H9 (cell line): ENCODE measurements around the gene TMEM140. TPM values are rescaled to one million over a fixed set of nuclear protein-coding genes. Genes with fewer than 3 reads are reported as not detected.
"Not testable (repeated sequence)": the region's sequence is repeated elsewhere in the genome, so short reads cannot be mapped to it uniquely, and the experiment has no call there.

Experiments used
- DNase-seq: peaks from one replicate; pipeline ENCODE4 v3.0.0-alpha.2; 2017
- H2AFZ ChIP-seq: one replicate; pipeline ENCODE4 v1.6.1; 2013; ENCODE audit warnings: mild to moderate bottlenecking, low read length, control low read depth, moderate library complexity
- H2AK5ac ChIP-seq: 2 replicates; pipeline ENCODE4 v1.6.1; 2013; ENCODE audit warnings: low read length, control low read depth, mixed read lengths; ENCODE audit not compliant: insufficient read length
- H2BK120ac ChIP-seq: one replicate; pipeline ENCODE4 v1.6.1; 2013; ENCODE audit warnings: low read depth, mild to moderate bottlenecking, low read length, control low read depth, inconsistent platforms; ENCODE audit not compliant: poor library complexity, severe bottlenecking
- H2BK12ac ChIP-seq: 2 replicates; pipeline ENCODE4 v1.6.1; 2013; ENCODE audit warnings: low read length, control low read depth, mixed read lengths, low read depth; ENCODE audit not compliant: insufficient read length
- H2BK15ac ChIP-seq: 2 replicates; pipeline ENCODE4 v1.6.1; 2013; ENCODE audit warnings: low read depth, low read length, control low read depth
- H2BK20ac ChIP-seq: one replicate; pipeline ENCODE4 v1.6.1; 2013; ENCODE audit warnings: low read depth, mild to moderate bottlenecking, low read length, control low read depth, inconsistent platforms; ENCODE audit not compliant: poor library complexity, severe bottlenecking
- H2BK5ac ChIP-seq: 2 replicates; pipeline ENCODE4 v1.6.1; 2013; ENCODE audit warnings: low read length, control low read depth, mixed read lengths; ENCODE audit not compliant: insufficient read length
- H3K14ac ChIP-seq: 2 replicates; pipeline ENCODE4 v1.6.1; 2013; ENCODE audit warnings: low read length, control low read depth; ENCODE audit not compliant: insufficient read depth
- H3K18ac ChIP-seq: 2 replicates; pipeline ENCODE4 v1.6.1; 2013; ENCODE audit warnings: low read depth, mild to moderate bottlenecking, mixed read lengths, low read length, control low read depth; ENCODE audit not compliant: insufficient read length
- H3K23ac ChIP-seq: 2 replicates; pipeline ENCODE4 v1.6.1; 2013; ENCODE audit warnings: low read length, control low read depth, mixed read lengths, low read depth; ENCODE audit not compliant: insufficient read length
- H3K23me2 ChIP-seq: 2 replicates; pipeline ENCODE4 v1.6.1; 2013; ENCODE audit warnings: low read depth, mild to moderate bottlenecking, mixed read lengths, low read length, control low read depth; ENCODE audit not compliant: insufficient read length, poor library complexity, severe bottlenecking
- H3K27ac ChIP-seq: 2 replicates; pipeline ENCODE4 v1.5.1; 2013; ENCODE audit warnings: low read length, control low read depth, mixed read lengths, low read depth; ENCODE audit not compliant: insufficient read length
- H3K27me3 ChIP-seq: 2 replicates; pipeline ENCODE4 v1.6.1; 2013; ENCODE audit warnings: low read length, control low read depth, inconsistent platforms; ENCODE audit not compliant: insufficient read depth
- H3K4ac ChIP-seq: 2 replicates; pipeline ENCODE4 v1.6.1; 2013; ENCODE audit warnings: low read depth, mild to moderate bottlenecking, control low read depth, inconsistent platforms, low read length, moderate library complexity
- H3K4me1 ChIP-seq: 2 replicates; pipeline ENCODE4 v1.6.1; 2013; ENCODE audit warnings: low read length, control low read depth, inconsistent platforms; ENCODE audit not compliant: insufficient read depth
- H3K4me2 ChIP-seq: 2 replicates; pipeline ENCODE4 v1.6.1; 2013; ENCODE audit warnings: low read length, control low read depth, mixed read lengths; ENCODE audit not compliant: insufficient read length, insufficient read depth
- H3K56ac ChIP-seq: 2 replicates; pipeline ENCODE4 v1.6.1; 2013; ENCODE audit warnings: low read depth, mild to moderate bottlenecking, mixed read lengths, low read length, control low read depth; ENCODE audit not compliant: insufficient read length
- H3K79me1 ChIP-seq: 2 replicates; pipeline ENCODE4 v1.6.1; 2013; ENCODE audit warnings: low read depth, mild to moderate bottlenecking, moderate library complexity, low read length, control low read depth, inconsistent platforms; ENCODE audit not compliant: insufficient read depth, poor library complexity, severe bottlenecking
- H3K79me2 ChIP-seq: 2 replicates; pipeline ENCODE4 v1.6.1; 2013; ENCODE audit warnings: low read length, control low read depth, inconsistent platforms; ENCODE audit not compliant: insufficient read depth
- H3K9ac ChIP-seq: 2 replicates; pipeline ENCODE4 v1.6.1; 2013; ENCODE audit warnings: low read length, control low read depth, mixed read lengths; ENCODE audit not compliant: insufficient read length; ENCODE audit errors: extremely low read depth
- H3K9me3 ChIP-seq: one replicate; pipeline ENCODE4 v1.6.1; 2013; ENCODE audit warnings: low read depth, low read length, inconsistent platforms; ENCODE audit not compliant: control insufficient read depth
- H3T11ph ChIP-seq: one replicate; pipeline ENCODE4 v1.6.1; 2013; ENCODE audit warnings: mild to moderate bottlenecking, low read length, control low read depth, inconsistent platforms
- H4K20me1 ChIP-seq: one replicate; pipeline ENCODE4 v1.6.1; 2013; ENCODE audit not compliant: control insufficient read depth, insufficient read length, insufficient read depth
- H4K5ac ChIP-seq: 2 replicates; pipeline ENCODE4 v1.6.1; 2013; ENCODE audit warnings: low read depth, mild to moderate bottlenecking, mixed read lengths, low read length, control low read depth; ENCODE audit not compliant: insufficient read length
- H4K8ac ChIP-seq: replicated peaks from 2 replicates; pipeline ENCODE4 v1.6.1; 2013; ENCODE audit warnings: low read length, control low read depth, mixed read lengths, low read depth; ENCODE audit not compliant: insufficient read length
- H4K91ac ChIP-seq: 2 replicates; pipeline ENCODE4 v1.6.1; 2013; ENCODE audit warnings: low read depth, mild to moderate bottlenecking, moderate library complexity, mixed read lengths, low read length, control low read depth; ENCODE audit not compliant: insufficient read length
- H3K27ac Mint-ChIP-seq, 3 experiments: 2 replicates in 2 of 3; 3 replicates in 1 of 3; pipeline ENCODE4 v1.8.0; 2020 to 2021; ENCODE audit warnings: mixed read lengths in 3 of 3, mild to moderate bottlenecking in 1 of 3, moderate library complexity in 1 of 3
- H3K27me3 Mint-ChIP-seq: 2 replicates; pipeline ENCODE4 v1.8.0; 2021; ENCODE audit warnings: low read depth, mild to moderate bottlenecking, moderate library complexity, mixed read lengths
- H3K36me3 Mint-ChIP-seq, 3 experiments: 2 replicates in 2 of 3; 3 replicates in 1 of 3; pipeline ENCODE4 v1.8.0; 2020 to 2021; ENCODE audit warnings: low read depth in 3 of 3, mixed read lengths in 3 of 3; ENCODE audit not compliant: insufficient read depth in 1 of 3
- H3K4me1 Mint-ChIP-seq, 2 experiments: 2 replicates each; pipeline ENCODE4 v1.8.0; 2020; ENCODE audit warnings: mixed read lengths in 2 of 2
- H3K4me3 Mint-ChIP-seq, 2 experiments: 2 replicates in 1 of 2; 3 replicates in 1 of 2; pipeline ENCODE4 v1.8.0; 2020 to 2021; ENCODE audit warnings: mild to moderate bottlenecking in 2 of 2, mixed read lengths in 2 of 2, moderate library complexity in 1 of 2
- H3K9me3 Mint-ChIP-seq, 2 experiments: 2 replicates in 1 of 2; 3 replicates in 1 of 2; pipeline ENCODE4 v1.8.0; 2020; ENCODE audit warnings: mild to moderate bottlenecking in 2 of 2, mixed read lengths in 2 of 2, moderate library complexity in 1 of 2
- CTCF ChIP-seq: fragments of 200-600 bp; sonication (generic); conservative IDR thresholded peaks from 3 replicates; pipeline ENCODE4 v1.8.0; 2021; ENCODE audit warnings: antibody characterized with exemption, mild to moderate bottlenecking
- WGBS: extraction: QIAGEN DNeasy Blood & Tissue Kit; methylation state at CpG from one replicate; pipeline ENCODE4 v1.1.7; 2013; ENCODE audit warnings: missing lambda C conversion rate, low lambda C conversion rate, mixed read lengths; ENCODE audit not compliant: insufficient read length; ENCODE audit errors: extremely low coverage; 5-methylcytosine and 5-hydroxymethylcytosine counted together
- total RNA-seq: library from RNA; stranded (reverse); gene quantifications from 2 replicates; pipeline ENCODE4 v1.2.1, GENCODE V29; 2021

Gene TMEM140
- total RNA-seq, 1 experiment from 2014 or later: not detected

GRCh38 chr7:135211179-135211945 lies 63.5 kb downstream of the TMEM140 start, which contains the start of gene WDR91:
Gene WDR91 (minus strand): TSS chr7:135211526. CDS start chr7:135211502, 24 bp downstream.
- peak within 1 kb of the TSS; percentile 72 for H3K9ac ChIP-seq
- WGBS: no CpG with 5 or more reads among the region's 82 CpGs
- peaks cover 10% of the 10 kb centered on the region for H3K27me3 Mint-ChIP-seq
- H3K79me1 ChIP-seq: no peaks in the 10 kb centered on the region
- H3K56ac ChIP-seq: no peak within 1 kb of the TSS
- 0 out of 2 replicates have a peak, but pooled peaks cover 2% of the 10 kb centered on the region for H3K4me1 ChIP-seq
- H3K23me2 ChIP-seq: peaks cover 8% of the 10 kb centered on the region
- H3K4me3 Mint-ChIP-seq: peak within 1 kb of the TSS; percentile 92 to 96
- H2BK120ac ChIP-seq: no peak within 1 kb of the TSS
- TF ChIP-seq CTCF: no peak
- no peaks in the 10 kb centered on the region for H3K27me3 ChIP-seq
- no peaks in the 10 kb centered on the region for H3K9me3 Mint-ChIP-seq
- peak within 1 kb of the TSS; percentile 85 for H3K4me2 ChIP-seq
- peak; percentile 97 for DNase-seq
- H3T11ph ChIP-seq: no peak within 1 kb of the TSS
- H3K79me2 ChIP-seq: no peaks in the 10 kb centered on the region
- no peak within 1 kb of the TSS for H2BK12ac ChIP-seq
- H3K18ac ChIP-seq: no peak within 1 kb of the TSS
- peak within 1 kb of the TSS; percentile 94 for H3K14ac ChIP-seq
- no peak within 1 kb of the TSS for H3K23ac ChIP-seq
- no peak within 1 kb of the TSS for H2BK5ac ChIP-seq
- H3K9me3 ChIP-seq: no peaks in the 10 kb centered on the region
- no peak within 1 kb of the TSS for H3K4ac ChIP-seq
- peaks cover 0 to under 1% (median 0%) of the 10 kb centered on the region in 3 experiments; a peak in 1 of 7 replicates for H3K36me3 Mint-ChIP-seq
- no peak within 1 kb of the TSS for H3K27ac ChIP-seq
- H4K20me1 ChIP-seq: no peaks in the 10 kb centered on the region
- peak within 1 kb of the TSS in 1 of 3 experiments; percentile 97; a peak in 2 of 7 replicates for H3K27ac Mint-ChIP-seq
- no peak within 1 kb of the TSS for H4K8ac ChIP-seq
- no peak within 1 kb of the TSS for H4K91ac ChIP-seq
- no peak within 1 kb of the TSS for H2BK15ac ChIP-seq
- no peak within 1 kb of the TSS for H4K5ac ChIP-seq
- peaks cover 10 to 25% of the 10 kb centered on the region in 2 experiments for H3K4me1 Mint-ChIP-seq
- H2BK20ac ChIP-seq: no peak within 1 kb of the TSS
- peak within 1 kb of the TSS; percentile 34 for H2AFZ ChIP-seq
- H2AK5ac ChIP-seq: no peak within 1 kb of the TSS

- not testable (repeated sequence) for H3K27ac ChIP-seq, DNase-seq, H3K36me3 Mint-ChIP-seq, H3K79me2 ChIP-seq, H3K9me3 Mint-ChIP-seq, H4K8ac ChIP-seq, H3K18ac ChIP-seq, H4K5ac ChIP-seq, H3K4ac ChIP-seq, H3K9me3 ChIP-seq, H2AK5ac ChIP-seq, H3K23me2 ChIP-seq, H3K4me1 ChIP-seq, H2BK12ac ChIP-seq, H3K56ac ChIP-seq, H4K20me1 ChIP-seq, H2BK20ac ChIP-seq, H2BK120ac ChIP-seq, H3K79me1 ChIP-seq, H3K23ac ChIP-seq, H3K27me3 Mint-ChIP-seq, H2BK5ac ChIP-seq, H3T11ph ChIP-seq, H2BK15ac ChIP-seq, H3K27me3 ChIP-seq, H3K27ac Mint-ChIP-seq, H4K91ac ChIP-seq
- H2AFZ ChIP-seq: peak overlapping the region; percentile 34
- H3K4me3 Mint-ChIP-seq: peak overlapping the region; percentile 92 to 96
- H3K4me2 ChIP-seq: peak overlapping the region; percentile 85
- peak overlapping the region; percentile 76; the same call in 1 of the 2 replicates for H3K14ac ChIP-seq
- H3K4me1 Mint-ChIP-seq: peaks cover 10 to 25% of the 10 kb centered on the region in 2 experiments
- peak overlapping the region; percentile 72 for H3K9ac ChIP-seq
- WGBS: no CpG with 5 or more reads among the region's 30 CpGs
These were observed 64.2 kb downstream of the TMEM140 start for GRCh38 chr7:135211946-135212685.
